BLaER1 (cell line): ENCODE results near the gene TSPAN9.

ENCODE experiments used
- H3K27ac ChIP-seq: shearing (Covaris generic); formaldehyde crosslinking; 2 replicates; pipeline ENCODE4 v1.8.1; 2022
- H3K27me3 ChIP-seq: shearing (Covaris generic); formaldehyde crosslinking; 2 replicates; pipeline ENCODE4 v1.8.1; 2022
- H3K36me3 ChIP-seq: shearing (Covaris generic); formaldehyde crosslinking; 2 replicates; pipeline ENCODE4 v1.8.1; 2022
- H3K4me1 ChIP-seq: shearing (Covaris generic); formaldehyde crosslinking; 2 replicates; pipeline ENCODE4 v1.8.1; 2022
- H3K4me2 ChIP-seq: shearing (Covaris generic); formaldehyde crosslinking; 2 replicates; pipeline ENCODE4 v1.8.1; 2022
- H3K4me3 ChIP-seq: shearing (Covaris generic); formaldehyde crosslinking; 2 replicates; pipeline ENCODE4 v1.8.1; 2022
- H3K9ac ChIP-seq: shearing (Covaris generic); formaldehyde crosslinking; 2 replicates; pipeline ENCODE4 v1.8.1; 2022
- H3K9me3 ChIP-seq: shearing (Covaris generic); formaldehyde crosslinking; 2 replicates; pipeline ENCODE4 v1.8.1; 2022
- H4K20me1 ChIP-seq: shearing (Covaris generic); formaldehyde crosslinking; 2 replicates; pipeline ENCODE4 v1.8.1; 2022
- Cebpa-rat ChIP-seq: shearing (Covaris generic); IDR thresholded peaks from 2 replicates; pipeline ENCODE4 v1.8.1; 2022

Gene TSPAN9

DNA sequence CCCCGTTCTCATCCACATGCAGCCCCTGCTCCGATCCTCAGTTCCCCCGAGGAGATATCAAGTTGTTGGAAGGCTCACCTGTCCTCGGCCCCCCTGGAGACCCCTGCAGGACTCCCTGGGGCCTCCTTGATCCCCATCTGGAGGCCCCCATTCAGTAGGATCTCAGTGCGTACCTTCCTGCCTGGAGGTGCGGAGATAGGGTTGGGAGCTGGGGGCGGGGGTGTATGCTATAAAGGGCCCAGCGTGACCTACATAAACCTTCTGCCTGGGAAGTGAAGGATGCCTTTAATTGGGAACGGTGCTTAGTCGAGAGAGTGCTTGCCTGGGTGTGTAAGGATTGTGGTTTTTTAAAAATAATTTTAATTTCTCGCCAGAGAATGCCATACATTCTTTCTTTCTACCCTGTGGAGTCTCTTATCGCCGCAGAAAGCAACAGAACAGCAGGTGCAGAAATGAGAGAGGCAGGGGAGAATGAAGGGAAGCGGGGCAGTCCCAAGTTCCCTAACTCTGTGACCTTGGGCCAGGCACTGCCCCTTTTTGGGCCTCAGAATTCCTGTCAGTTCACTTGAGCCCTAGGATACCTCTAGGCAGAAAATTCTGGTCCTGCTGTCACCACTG is 153.7 kb downstream of the TSPAN9 start:
- Histone ChIP-seq H3K9me3 (peaks cover 4% of the 10 kb centered on the region; the same call in 1 of the 2 replicates), H3K4me2 (peak overlapping the region; percentile 90), H3K27ac (peak overlapping the region; percentile 95), H3K4me3 (no peak overlapping the region), H3K27me3 (no peaks in the 10 kb centered on the region), H4K20me1 (no peaks in the 10 kb centered on the region), H3K36me3 (no peaks in the 10 kb centered on the region), H3K9ac (peak overlapping the region; percentile 73), H3K4me1 (peaks cover 95% of the 10 kb centered on the region)
- no peak for TF ChIP-seq Cebpa-rat

DNA sequence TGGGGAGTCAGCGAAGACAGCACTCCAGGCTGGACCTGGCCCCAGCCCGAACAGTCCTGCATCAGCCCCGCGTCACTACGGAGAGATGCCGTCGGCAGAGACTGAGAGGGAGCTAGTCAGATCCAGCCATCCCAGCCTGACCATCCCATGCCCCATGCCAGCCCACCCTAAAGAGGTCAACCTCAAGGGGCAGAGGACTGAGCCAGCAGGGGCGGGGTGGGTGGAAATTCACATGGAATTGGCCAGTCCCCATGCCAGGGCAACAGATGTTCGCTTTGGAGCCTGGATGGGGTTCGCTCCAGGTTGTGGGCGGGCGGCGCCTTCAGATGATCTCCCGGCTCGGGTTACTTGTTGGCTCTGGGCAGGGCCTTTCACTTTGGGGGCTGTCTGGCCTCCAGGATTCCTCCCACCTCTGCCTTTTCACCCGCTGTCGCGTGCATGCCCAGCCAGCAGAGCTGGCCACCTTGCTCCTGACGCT is 154.3 kb downstream of the TSPAN9 start:
- Histone ChIP-seq H3K27me3 (no peaks in the 10 kb centered on the region), H3K36me3 (no peaks in the 10 kb centered on the region), H3K27ac (peak overlapping the region; percentile 95), H3K9me3 (peaks cover 4% of the 10 kb centered on the region; the same call in 1 of the 2 replicates), H3K4me1 (peaks cover 95% of the 10 kb centered on the region), H3K4me2 (peak overlapping the region; percentile 90), H3K9ac (peak overlapping the region; percentile 73), H3K4me3 (no peak overlapping the region), H4K20me1 (no peaks in the 10 kb centered on the region)
- TF ChIP-seq Cebpa-rat, result no peak

DNA sequence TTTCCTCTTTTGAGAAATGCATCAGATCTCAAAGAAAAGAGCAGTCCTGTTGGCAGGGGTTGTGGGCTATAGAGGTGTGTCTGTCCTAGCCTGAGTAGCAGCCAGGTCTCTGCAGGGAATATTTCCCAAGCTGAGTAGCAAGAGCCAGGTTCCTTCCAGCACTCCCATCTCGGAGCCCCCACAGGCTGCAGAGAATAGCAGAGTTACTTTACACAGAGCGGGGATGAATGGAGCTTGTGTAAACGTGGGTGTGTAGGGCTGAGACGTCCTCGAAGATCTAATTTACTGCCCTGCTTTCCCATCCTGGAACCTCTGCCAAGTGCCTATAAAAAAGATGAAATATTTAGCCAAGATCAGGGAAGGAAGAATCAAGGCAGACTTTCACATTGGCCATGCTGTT is 156.6 kb downstream of the TSPAN9 start:
- Histone ChIP-seq H4K20me1 (no peaks in the 10 kb centered on the region), H3K36me3 (no peaks in the 10 kb centered on the region), H3K9ac (no peak overlapping the region), H3K4me1 (peaks cover 95% of the 10 kb centered on the region), H3K4me3 (no peak overlapping the region), H3K27ac (no peak overlapping the region), H3K27me3 (no peaks in the 10 kb centered on the region), H3K4me2 (no peak overlapping the region), H3K9me3 (peaks cover under 1% of the 10 kb centered on the region; the same call in 1 of the 2 replicates)
- TF ChIP-seq Cebpa-rat, result no peak

DNA sequence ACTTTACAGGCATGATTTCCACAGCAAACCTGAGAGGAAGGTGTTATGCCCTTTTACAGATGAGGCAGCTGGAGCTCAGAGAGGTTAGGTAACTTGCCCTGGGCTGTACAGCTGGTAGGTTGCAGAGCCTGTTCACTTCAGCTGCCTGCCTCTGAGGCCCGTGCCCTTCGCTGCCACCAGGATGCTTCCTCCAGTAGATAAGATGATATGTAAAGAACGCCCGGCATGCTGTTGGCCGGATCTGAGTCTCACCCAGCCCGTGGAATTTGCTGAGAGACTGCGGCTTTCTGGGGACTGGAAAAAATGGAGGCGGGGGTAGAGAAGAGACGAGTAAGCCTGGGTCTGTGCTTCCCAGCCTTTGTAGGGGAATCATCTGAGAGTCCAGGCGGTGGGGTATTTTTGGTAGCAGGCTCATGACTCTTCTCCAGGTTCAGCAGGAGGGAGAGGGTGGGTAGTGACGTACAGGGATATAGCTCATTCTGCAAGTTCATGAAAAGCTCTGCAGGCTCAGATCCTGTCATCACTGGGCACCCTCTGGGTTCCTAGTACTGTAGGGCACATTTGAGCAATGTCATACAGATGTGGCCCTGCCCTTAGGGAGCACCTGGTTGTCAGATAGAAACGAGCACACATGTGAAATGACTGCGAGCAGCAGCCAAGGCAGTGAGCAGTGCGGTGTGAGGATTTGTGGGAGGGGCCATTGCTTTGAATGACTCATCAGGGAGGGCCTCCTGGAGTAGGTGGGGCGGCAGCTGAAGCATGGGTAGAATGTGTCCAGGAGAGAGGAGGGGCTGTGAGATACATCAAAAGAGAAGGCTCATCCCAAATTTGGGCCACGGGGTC is 159.4 kb downstream of the TSPAN9 start:
- Histone ChIP-seq H3K4me2 (peak overlapping the region; percentile 47), H3K4me3 (no peak overlapping the region), H3K27me3 (no peaks in the 10 kb centered on the region), H3K4me1 (peaks cover 74% of the 10 kb centered on the region), H4K20me1 (no peaks in the 10 kb centered on the region), H3K27ac (no peak overlapping the region), H3K9me3 (no peaks in the 10 kb centered on the region), H3K9ac (no peak overlapping the region), H3K36me3 (no peaks in the 10 kb centered on the region)
- no peak for TF ChIP-seq Cebpa-rat

DNA sequence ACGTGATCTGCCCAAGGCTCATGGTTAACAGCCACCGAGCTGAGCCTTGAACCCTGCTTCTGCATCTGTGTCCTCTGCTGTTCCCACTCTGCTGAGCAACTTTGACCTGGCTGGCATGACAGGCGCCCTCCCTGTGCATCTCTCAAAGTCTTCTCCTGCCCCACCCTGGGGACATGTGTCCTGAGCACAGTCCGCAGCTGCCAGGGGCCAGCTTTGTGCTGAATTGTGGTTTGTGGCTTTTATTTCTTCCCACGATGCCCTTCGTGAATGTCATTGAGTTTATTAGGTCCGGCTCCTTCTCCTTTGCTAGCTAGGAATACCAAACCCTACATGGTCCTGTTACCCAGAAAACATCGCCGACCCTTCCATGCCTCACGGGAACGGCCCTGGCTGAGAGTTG is 161.0 kb downstream of the TSPAN9 start:
- Histone ChIP-seq H3K4me1 (peaks cover 71% of the 10 kb centered on the region), H3K27ac (no peak overlapping the region), H3K9ac (no peak overlapping the region; the same call in 1 of the 2 replicates), H4K20me1 (no peaks in the 10 kb centered on the region), H3K36me3 (no peaks in the 10 kb centered on the region), H3K4me3 (no peak overlapping the region), H3K27me3 (no peaks in the 10 kb centered on the region), H3K4me2 (peak overlapping the region; percentile 47), H3K9me3 (no peaks in the 10 kb centered on the region)
- no peak for TF ChIP-seq Cebpa-rat

DNA sequence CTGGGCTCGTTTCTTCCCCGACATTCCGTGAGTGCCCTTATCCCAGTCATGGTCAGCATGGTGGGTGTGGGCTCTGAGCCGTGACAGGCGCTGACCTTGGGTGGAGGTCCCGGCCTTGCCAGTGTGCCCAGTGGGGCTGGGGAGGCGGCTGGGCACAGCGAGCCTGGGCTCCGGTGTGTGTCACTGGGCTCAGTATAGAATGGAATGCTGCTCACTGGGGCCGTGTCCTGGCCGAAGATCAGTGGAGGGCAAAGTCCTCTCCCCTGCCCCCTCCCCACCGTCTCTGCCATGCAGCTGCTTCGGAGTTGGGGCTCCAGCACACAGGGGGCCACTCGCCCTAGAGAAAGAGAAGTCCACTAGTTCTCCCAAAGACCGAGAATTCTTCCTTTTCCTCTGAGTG is 164.4 kb downstream of the TSPAN9 start:
- Histone ChIP-seq H3K36me3 (peaks cover 5% of the 10 kb centered on the region; the same call in 1 of the 2 replicates), H3K9me3 (peaks cover 8% of the 10 kb centered on the region; the same call in 1 of the 2 replicates), H3K27ac (no peak overlapping the region), H3K4me1 (peaks cover 61% of the 10 kb centered on the region), H3K4me2 (no peak overlapping the region; the same call in 1 of the 2 replicates), H4K20me1 (no peaks in the 10 kb centered on the region), H3K4me3 (no peak overlapping the region), H3K9ac (no peak overlapping the region), H3K27me3 (no peaks in the 10 kb centered on the region)
- TF ChIP-seq Cebpa-rat, result no peak

DNA sequence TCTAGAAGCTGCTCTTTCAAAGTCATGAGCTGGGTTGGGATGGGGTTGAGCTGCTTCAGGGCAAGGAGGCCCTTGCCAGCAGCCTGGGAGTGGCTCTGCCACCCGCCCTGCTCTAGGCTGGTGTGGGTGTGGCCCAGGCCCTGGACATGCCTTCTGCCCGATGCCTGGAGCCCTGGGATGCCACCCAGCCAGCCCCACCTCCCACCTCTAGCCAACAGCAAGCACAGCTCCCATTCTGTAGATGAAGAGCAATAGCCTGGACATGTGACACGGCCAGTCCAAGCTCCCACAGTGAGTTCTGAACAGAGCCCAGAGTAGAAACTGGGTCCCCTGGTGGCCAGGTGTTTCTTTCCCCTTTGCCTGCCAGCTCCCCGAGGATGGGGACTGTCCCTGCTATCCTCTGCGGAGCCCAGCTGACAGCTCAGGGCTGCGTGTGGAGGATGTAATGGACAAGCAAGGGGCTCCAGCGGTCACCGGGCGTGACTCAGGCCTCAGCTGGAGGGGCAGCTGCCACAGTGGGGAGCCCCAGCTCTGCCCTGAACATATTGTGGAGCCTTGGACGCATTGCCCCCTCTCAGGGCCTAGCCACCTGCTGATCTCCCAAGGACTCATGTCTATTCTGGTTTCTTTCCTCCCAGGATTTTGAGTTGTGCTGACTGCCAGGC is 165.2 kb downstream of the TSPAN9 start:
- Histone ChIP-seq H3K9me3 (peaks cover 8% of the 10 kb centered on the region; the same call in 1 of the 2 replicates), H3K36me3 (peaks cover 5% of the 10 kb centered on the region; the same call in 1 of the 2 replicates), H3K4me2 (peak overlapping the region; percentile 50), H3K4me3 (no peak overlapping the region), H3K9ac (no peak overlapping the region), H4K20me1 (no peaks in the 10 kb centered on the region), H3K27ac (no peak overlapping the region), H3K4me1 (peaks cover 60% of the 10 kb centered on the region), H3K27me3 (no peaks in the 10 kb centered on the region)
- no peak for TF ChIP-seq Cebpa-rat

DNA sequence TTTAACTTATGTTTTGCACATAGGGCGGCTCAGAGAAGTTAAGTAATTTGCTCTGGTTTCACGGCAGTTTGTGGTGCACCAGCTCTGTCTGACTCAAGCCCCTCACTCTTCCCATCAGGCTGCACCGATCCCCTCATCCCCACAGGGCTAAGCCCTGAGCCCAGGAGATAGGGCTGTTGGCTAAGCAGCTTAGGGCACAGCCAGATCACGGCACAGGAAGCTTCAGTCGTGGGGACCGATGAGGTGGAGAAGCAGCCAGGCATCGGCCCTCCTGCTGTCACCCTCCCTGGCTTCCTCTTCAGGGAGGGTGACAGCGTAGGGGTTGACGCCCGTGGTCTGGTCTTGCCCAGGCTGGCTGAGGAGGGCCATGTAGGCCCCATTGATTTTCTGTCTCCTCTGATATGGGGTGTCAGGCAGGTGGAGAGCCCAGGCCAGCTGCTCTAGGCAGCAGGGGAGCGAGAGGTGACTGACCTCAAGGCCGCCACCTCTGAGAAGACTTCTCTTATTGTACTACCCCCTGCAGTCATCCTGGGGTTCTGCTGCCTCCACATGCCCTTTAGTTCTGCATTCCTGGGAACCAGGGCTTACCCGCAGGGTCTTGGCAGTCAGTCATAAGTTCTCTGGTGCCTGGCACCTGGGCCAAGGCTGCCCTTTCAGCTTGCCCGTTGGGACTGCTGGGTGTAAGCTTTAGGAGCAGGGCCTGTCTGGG is 166.4 kb downstream of the TSPAN9 start:
- Histone ChIP-seq H4K20me1 (no peaks in the 10 kb centered on the region), H3K36me3 (peaks cover 5% of the 10 kb centered on the region; the same call in 1 of the 2 replicates), H3K4me2 (peak overlapping the region; percentile 50), H3K27ac (peak overlapping the region; percentile 48), H3K4me3 (no peak overlapping the region), H3K9me3 (peaks cover 8% of the 10 kb centered on the region; the same call in 1 of the 2 replicates), H3K9ac (no peak overlapping the region), H3K4me1 (peaks cover 60% of the 10 kb centered on the region), H3K27me3 (no peaks in the 10 kb centered on the region)
- TF ChIP-seq Cebpa-rat, result no peak

DNA sequence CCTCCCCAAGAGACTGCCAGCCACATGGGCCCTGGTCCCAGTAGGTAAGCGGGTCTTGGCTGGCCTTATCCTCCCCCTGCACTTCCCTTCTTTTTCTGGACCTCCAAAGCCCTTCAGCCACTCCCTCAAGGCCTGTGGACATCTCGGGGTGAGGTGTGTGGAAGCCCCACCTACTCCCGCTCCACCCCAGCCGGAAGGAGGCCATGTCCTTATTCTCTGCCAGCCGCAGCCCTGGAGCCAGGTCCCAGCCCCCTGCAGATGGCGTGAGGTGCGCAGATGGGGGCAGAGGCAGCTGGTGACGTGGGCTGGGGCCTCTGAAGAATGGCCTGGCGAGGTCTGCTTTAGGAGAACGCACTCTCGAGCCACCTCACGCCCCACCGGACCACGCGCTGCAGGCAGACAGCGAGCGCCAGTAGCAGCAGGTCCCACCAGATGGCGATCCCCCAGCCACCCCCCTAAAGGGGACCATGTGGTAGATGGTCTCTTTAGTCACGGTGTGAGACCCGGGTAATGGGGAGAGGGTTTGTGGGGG is 167.1 kb downstream of the TSPAN9 start:
- Histone ChIP-seq H3K36me3 (peaks cover 5% of the 10 kb centered on the region; the same call in 1 of the 2 replicates), H3K27ac (peak overlapping the region; percentile 48), H3K9ac (no peak overlapping the region), H3K4me3 (no peak overlapping the region), H3K9me3 (peaks cover 8% of the 10 kb centered on the region; the same call in 1 of the 2 replicates), H3K4me1 (peaks cover 60% of the 10 kb centered on the region), H3K27me3 (no peaks in the 10 kb centered on the region), H3K4me2 (peak overlapping the region; percentile 50; the same call in 1 of the 2 replicates), H4K20me1 (no peaks in the 10 kb centered on the region)
- TF ChIP-seq Cebpa-rat, result no peak
